ENCODE results near the gene USP31. TPM values are rescaled to one million over a fixed set of nuclear protein-coding genes. Genes with fewer than 3 reads are reported as not detected.
A peak's percentile ranks its signal among the peaks of the same experiment; 100 is the strongest.

The USP31 gene
- 6.2 and 7.4 TPM in 2 replicates for total RNA-seq

- peak within 1 kb of the TSS; percentile 97 for H3K4me2 ChIP-seq (ENCODE audit: insufficient read depth, low read length)
- peak within 1 kb of the TSS; percentile 100 for H2AFZ ChIP-seq (ENCODE audit: low read length)
- H3K36me3 ChIP-seq (ENCODE audit: insufficient read depth, low read length) = no peaks in the 10 kb centered on the region
- peaks cover 33% of the 10 kb centered on the region for H3K79me2 ChIP-seq (ENCODE audit: insufficient read depth, low read length)
- TF ChIP-seq CTCF (IDR thresholded peaks at IDR 0.05; ENCODE audit: extremely low read depth, low read depth, low read length) = no peak
- H3K27ac ChIP-seq (ENCODE audit: low read depth, low read length) = no peak within 1 kb of the TSS
- H3K9me3 ChIP-seq (ENCODE audit: low read depth, low read length) = no peaks in the 10 kb centered on the region
- H3K4me1 ChIP-seq (ENCODE audit: insufficient read depth, low read length) = peaks cover 20% of the 10 kb centered on the region
- DNase-seq (ENCODE audit: insufficient read length, low spot score, missing footprints) = peak; percentile 97
- H4K20me1 ChIP-seq (ENCODE audit: insufficient read depth, low read length) = peaks cover 10% of the 10 kb centered on the region
- peak within 1 kb of the TSS; percentile 73 for H3K4me3 ChIP-seq (ENCODE audit: insufficient read depth, low read length)
- no peaks in the 10 kb centered on the region for H3K27me3 ChIP-seq (ENCODE audit: insufficient read depth, low read length)
Measured at GRCh38 chr16:23149267-23149992, at the start of gene USP31. TSS of gene USP31 (minus strand) at chr16:23149452. CDS start at chr16:23149270, 182 bp downstream.

GRCh38 chr16:23196539-23196938, 47.3 kb upstream of the USP31 start:
- TF ChIP-seq CTCF (IDR thresholded peaks at IDR 0.05; ENCODE audit: extremely low read depth, low read depth, low read length) = no peak
- no peak overlapping the region for H3K27ac ChIP-seq (ENCODE audit: low read depth, low read length)
- no peaks in the 10 kb centered on the region for H3K9me3 ChIP-seq (ENCODE audit: low read depth, low read length)
- no peak overlapping the region for H3K4me2 ChIP-seq (ENCODE audit: insufficient read depth, low read length)
- DNase-seq (ENCODE audit: insufficient read length, low spot score, missing footprints) = no peak
- no peaks in the 10 kb centered on the region for H4K20me1 ChIP-seq (ENCODE audit: insufficient read depth, low read length)
- no peak overlapping the region for H3K4me3 ChIP-seq (ENCODE audit: insufficient read depth, low read length)
- no peaks in the 10 kb centered on the region for H3K79me2 ChIP-seq (ENCODE audit: insufficient read depth, low read length)
- peaks cover 8% of the 10 kb centered on the region for H3K27me3 ChIP-seq (ENCODE audit: insufficient read depth, low read length)
- H3K4me1 ChIP-seq (ENCODE audit: insufficient read depth, low read length) = no peaks in the 10 kb centered on the region
- H2AFZ ChIP-seq (ENCODE audit: low read length) = no peak overlapping the region
- H3K36me3 ChIP-seq (ENCODE audit: insufficient read depth, low read length) = no peaks in the 10 kb centered on the region

- H3K4me3 ChIP-seq (ENCODE audit: insufficient read depth, low read length) = no peak overlapping the region
- no peak for TF ChIP-seq CTCF (IDR thresholded peaks at IDR 0.05; ENCODE audit: extremely low read depth, low read depth, low read length)
- H3K36me3 ChIP-seq (ENCODE audit: insufficient read depth, low read length) = no peaks in the 10 kb centered on the region
- H4K20me1 ChIP-seq (ENCODE audit: insufficient read depth, low read length) = no peaks in the 10 kb centered on the region
- H3K4me1 ChIP-seq (ENCODE audit: insufficient read depth, low read length) = no peaks in the 10 kb centered on the region
- DNase-seq (ENCODE audit: insufficient read length, low spot score, missing footprints) = no peak
- peaks cover 8% of the 10 kb centered on the region for H3K27me3 ChIP-seq (ENCODE audit: insufficient read depth, low read length)
- no peak overlapping the region for H3K27ac ChIP-seq (ENCODE audit: low read depth, low read length)
- H2AFZ ChIP-seq (ENCODE audit: low read length) = no peak overlapping the region
- no peaks in the 10 kb centered on the region for H3K9me3 ChIP-seq (ENCODE audit: low read depth, low read length)
- H3K4me2 ChIP-seq (ENCODE audit: insufficient read depth, low read length) = no peak overlapping the region
- H3K79me2 ChIP-seq (ENCODE audit: insufficient read depth, low read length) = no peaks in the 10 kb centered on the region
Measured at GRCh38 chr16:23195366-23195978, 46.2 kb upstream of the USP31 start.

- no peak for DNase-seq (ENCODE audit: insufficient read length, low spot score, missing footprints)
- no peak overlapping the region for H3K4me3 ChIP-seq (ENCODE audit: insufficient read depth, low read length)
- no peak for TF ChIP-seq CTCF (IDR thresholded peaks at IDR 0.05; ENCODE audit: extremely low read depth, low read depth, low read length)
- no peaks in the 10 kb centered on the region for H3K4me1 ChIP-seq (ENCODE audit: insufficient read depth, low read length)
- H3K9me3 ChIP-seq (ENCODE audit: low read depth, low read length) = no peaks in the 10 kb centered on the region
- no peak overlapping the region for H3K27ac ChIP-seq (ENCODE audit: low read depth, low read length)
- H2AFZ ChIP-seq (ENCODE audit: low read length) = no peak overlapping the region
- H3K27me3 ChIP-seq (ENCODE audit: insufficient read depth, low read length) = peaks cover 8% of the 10 kb centered on the region
- H3K79me2 ChIP-seq (ENCODE audit: insufficient read depth, low read length) = no peaks in the 10 kb centered on the region
- H3K4me2 ChIP-seq (ENCODE audit: insufficient read depth, low read length) = no peak overlapping the region
- H4K20me1 ChIP-seq (ENCODE audit: insufficient read depth, low read length) = no peaks in the 10 kb centered on the region
- H3K36me3 ChIP-seq (ENCODE audit: insufficient read depth, low read length) = no peaks in the 10 kb centered on the region
Measured at GRCh38 chr16:23194497-23195221, 45.4 kb upstream of the USP31 start.
